ENCODE measurements around the gene ARFGEF3.
"Not testable (repeated sequence)": the region's sequence is repeated elsewhere in the genome, so short reads cannot be mapped to it uniquely, and the experiment has no call there.

The ARFGEF3 gene

DNA sequence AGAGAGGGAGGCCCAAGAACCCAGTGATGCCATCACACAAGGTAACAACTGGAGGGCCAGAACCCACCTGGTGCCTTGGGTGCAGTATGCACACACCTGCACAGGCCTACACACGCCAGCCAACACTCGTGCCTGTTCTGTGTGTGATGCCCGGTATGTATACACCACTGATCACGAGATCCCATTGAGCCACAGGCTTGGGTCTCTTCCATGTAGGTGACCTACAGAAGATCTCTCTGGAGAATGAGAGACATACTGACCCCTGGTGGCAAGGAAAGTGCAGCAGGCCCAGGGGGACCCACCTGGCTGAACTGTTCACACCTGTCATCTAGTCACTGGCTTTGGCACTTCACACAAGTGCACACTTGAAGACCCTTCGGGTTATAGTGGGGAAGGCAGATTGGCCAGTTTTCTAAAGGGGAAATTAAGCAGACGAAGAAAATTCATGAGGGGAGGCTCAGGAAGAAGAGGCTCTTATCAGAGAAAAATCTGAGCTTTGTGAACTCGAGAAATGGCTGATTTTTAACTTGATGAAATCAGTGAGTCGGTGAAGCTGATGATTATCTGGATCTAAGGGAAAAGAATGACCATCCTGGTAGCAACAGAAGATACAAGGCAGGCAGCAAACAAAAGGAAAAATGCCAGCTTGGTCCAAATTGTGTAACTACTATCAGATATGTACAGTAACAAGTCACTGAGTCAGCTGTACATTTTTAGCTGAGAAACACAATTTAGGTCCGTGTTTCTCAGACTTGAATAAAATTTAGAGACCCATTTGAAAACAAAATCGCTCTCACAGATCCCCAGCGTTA lies 125.6 kb downstream of the ARFGEF3 start:
- DNase-seq = peak; percentile 47

- DNase-seq = not testable (repeated sequence)
These were observed 126.8 kb downstream of the ARFGEF3 start for GRCh38 chr6:138288428-138289085.

DNA sequence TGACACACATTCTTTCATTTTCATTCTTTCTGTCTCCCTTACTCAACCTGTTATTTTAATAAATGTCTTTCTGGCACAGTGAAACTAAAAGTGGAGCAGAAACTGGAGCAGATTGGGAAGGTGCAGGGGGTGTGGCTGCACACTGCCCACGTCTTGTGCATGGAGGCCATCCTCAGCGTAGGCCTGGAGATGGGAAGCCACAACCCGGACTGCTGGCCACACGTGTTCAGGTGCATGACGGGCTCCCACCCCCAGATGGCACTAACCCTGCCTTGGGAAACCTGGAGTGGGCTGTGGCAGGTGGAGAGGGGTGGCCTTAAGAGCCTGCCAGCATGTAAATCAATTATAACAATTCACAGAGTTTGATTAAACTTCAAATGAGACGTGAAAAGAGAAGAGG lies 128.0 kb downstream of the ARFGEF3 start:
- DNase-seq = no peak

GRCh38 chr6:138290423-138290962 lies 128.8 kb downstream of the ARFGEF3 start:
- no peak for DNase-seq

GRCh38 chr6:138291036-138291848 lies 129.5 kb downstream of the ARFGEF3 start:
- no peak for DNase-seq

DNA sequence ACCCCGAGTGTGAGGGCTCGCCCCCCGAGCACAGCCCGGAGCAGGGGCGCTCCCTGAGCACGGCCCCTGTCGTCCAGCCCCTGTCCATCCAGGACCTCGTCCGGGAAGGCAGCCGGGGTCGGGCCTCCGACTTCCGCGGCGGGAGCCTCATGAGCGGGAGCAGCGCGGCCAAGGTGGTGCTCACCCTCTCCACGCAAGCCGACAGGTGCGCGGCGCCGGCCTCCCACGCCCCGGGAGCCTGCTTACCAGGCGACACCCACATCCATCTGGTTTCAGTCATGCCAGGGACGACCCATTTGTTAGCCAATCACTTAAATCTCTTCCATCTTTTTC lies 130.1 kb downstream of the ARFGEF3 start:
- no peak for DNase-seq

DNA sequence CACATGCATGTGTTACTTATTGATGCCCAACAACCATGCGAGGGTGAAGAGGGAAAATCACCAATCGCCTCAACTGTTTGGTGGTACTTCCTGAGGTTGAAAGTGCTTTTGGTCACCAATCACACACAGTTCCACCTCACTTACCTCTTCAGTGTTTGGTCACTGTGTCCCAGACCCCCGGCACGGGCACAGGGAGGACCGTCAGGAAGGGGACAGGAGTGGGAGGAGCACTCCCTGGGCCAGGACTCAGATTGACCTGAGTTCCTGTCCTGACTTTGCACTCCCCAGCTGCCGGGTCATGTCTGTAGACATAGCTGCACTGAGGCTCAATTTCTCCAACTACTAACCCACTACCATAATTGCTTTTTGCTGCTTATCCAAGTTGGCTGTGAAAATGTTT lies 130.7 kb downstream of the ARFGEF3 start:
- DNase-seq = no peak

GRCh38 chr6:138293428-138294395 lies 132.0 kb downstream of the ARFGEF3 start:
- DNase-seq = no peak

DNA sequence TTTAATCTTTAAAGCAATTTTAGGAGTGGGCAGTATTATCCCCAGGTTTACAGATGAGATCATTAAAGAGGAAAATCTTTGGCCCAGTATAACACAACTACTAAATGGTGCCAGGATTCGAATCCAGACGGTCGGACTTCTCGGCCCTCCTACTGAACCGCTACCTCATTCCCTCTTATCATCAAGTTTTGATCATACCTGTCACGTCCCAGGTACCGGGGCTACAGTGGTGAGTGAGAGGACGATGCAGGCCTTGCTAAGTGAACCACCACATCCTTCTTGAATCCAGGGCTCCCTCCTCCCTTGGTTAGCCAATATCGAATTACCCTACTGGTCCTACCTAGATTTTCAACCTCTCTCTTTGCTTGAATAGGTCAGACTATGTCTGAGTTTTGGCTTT lies 134.6 kb downstream of the ARFGEF3 start:
- no peak for DNase-seq

DNA sequence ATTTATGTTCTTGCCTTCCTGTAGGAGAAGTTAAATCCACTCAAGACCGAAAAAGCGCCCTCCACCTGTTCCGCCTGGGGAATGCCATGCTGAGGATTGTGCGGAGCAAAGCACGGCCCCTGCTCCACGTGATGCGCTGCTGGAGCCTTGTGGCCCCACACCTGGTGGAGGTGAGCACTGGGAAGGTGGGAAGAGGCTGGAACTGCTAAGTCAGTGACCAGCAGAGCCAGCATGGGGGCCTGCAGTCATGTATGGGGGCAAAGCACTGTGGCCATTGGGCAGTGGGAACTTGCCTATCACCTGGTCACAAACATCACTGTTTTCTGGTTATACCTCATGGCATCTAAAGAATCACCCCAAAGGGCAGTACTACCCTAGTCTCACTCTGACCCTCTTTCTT lies 135.0 kb downstream of the ARFGEF3 start:
- no peak for DNase-seq

DNA sequence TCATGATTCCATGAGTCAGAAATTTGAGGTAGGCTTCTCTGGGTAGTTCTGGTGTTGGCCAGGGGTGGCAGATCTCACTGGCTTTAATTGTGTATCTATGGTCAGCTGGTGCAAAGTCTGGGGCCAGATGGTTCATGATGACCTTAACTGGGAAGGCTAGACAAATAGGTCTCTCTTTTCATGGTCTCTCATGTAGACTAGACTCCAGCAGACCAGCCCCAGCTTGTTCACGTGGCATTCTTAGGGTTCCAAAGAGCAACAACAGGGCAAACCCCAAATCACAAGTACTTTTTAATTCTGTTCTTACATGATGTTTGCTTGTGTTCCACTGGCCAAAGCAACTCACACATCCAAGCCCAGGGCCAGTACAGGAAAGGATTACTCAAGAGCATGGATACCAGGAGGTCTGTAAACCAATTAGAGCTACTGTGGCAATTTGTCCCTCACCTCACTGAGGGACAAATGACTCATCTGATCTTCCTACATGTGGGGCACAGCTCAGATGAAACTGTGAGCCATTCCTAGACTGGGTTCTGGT lies 136.1 kb downstream of the ARFGEF3 start:
- no peak for DNase-seq

DNA sequence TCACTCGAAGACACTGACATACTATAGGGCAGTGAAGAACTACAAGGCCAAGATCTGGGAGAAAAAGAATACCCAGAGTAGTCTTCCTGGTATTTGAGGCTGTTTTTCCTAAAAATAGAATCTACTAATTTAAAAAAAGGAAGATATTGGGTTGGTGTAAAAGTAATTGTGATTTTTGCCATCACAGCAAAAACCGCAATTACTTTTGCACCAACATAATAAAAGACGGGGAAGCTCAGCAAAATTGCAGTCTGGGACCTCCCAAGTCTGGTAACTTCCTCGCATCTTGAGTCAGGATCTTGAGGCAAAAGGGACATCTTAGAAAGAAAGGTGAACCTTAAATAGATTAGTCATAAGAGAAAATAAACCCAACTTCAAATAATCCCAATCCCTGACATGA lies 138.7 kb downstream of the ARFGEF3 start:
- no peak for DNase-seq

GRCh38 chr6:138302554-138302953 lies 140.8 kb downstream of the ARFGEF3 start:
- DNase-seq = no peak

DNA sequence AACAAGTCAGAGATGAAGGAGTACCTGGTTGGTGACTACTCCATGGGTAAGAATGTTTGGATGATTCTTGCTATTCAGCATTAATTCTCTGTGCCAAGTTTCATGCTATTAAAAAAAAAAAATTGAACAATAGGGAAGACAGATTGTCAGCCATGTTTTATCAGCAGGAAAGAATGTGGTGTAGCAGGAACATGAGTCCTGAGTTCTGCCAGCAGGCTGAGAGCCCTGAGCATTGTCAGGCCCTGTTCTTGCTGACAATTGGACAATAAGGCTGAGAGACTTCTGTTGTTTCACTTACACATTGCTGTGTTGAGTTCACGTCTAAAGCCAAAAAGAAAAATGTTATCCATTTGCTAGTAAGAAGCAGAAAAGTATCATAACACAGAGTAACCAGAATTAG lies 145.6 kb downstream of the ARFGEF3 start:
- DNase-seq = no peak

DNA sequence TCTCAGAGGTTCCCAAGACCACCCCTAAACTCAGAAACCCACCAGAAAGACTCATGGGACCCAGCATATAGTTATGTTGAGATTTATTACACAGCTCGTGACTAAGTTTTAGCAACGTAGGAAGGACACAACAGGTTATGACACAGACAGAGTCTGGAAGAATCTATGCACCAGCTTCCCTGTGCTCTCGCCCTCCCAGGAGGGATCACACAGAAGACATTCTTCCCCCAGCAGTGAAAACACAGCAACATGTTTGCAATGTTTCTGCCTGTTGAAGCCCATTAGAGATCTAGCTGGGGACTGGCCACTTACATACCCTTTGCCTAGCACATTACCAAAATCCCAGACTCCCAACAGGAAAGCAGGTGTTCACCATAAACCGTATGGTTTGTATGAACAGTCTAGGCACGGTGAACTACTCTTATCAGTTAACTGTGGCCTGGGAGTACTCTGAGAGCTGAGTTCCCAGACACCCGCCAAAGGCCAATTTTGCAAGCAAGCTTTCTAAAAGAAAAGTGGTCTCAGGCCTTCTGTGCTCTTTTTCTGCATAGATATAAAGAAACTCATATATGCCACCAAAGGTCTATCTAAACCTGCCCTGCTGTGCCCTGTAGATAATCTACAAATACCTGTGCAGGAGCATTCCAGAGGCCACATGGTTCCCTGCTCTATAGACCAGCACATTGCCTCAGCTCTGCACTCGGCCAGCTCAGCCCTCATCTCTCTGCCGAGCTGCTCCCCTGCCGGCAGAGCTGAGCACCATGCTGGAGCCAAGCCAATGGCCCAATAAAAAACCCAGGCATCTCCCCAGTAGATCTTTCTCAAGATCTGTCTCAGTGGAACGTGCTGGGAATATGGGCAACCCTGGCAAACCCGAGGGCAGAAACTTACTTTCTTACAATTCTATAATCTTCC lies 146.3 kb downstream of the ARFGEF3 start:
- no peak for DNase-seq

DNA sequence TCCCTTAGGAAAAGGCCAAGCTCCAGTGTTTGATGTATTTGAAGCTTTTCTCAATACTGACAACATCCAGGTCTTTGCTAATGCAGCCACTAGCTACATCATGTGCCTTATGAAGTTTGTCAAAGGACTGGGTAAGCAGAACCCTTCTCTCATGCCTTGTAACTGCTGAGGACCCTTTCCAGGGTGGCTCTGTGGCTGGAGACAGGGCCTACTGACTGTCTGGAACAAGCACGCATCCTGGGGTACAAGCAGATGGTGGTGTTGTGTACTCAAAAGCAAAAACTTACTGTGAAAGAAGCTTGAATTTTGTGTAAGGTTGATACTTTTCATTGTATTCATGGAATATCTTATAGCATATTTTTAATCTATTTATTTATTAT lies 147.0 kb downstream of the ARFGEF3 start:
- DNase-seq = no peak

- no peak for DNase-seq
These were observed 148.0 kb downstream of the ARFGEF3 start for GRCh38 chr6:138309695-138310094.

DNA sequence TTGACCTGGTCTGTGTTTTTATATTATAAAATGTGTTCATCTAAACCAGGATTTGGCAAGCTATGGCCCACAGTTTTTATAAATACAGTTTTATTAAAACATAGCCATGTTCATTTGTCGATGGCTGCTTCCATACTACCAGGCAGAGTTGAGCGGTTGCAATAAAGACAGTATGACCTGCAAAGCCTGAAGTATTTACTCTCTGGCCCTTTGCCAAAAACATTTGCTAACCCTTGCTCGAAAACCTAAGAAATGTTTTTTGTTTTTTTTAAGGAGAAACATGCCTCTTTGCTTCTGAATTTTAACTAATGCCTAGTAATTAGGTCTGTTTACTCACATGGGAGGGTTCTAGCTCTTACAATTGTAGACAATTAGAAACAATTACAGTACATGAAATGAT lies 148.6 kb downstream of the ARFGEF3 start:
- DNase-seq = no peak

DNA sequence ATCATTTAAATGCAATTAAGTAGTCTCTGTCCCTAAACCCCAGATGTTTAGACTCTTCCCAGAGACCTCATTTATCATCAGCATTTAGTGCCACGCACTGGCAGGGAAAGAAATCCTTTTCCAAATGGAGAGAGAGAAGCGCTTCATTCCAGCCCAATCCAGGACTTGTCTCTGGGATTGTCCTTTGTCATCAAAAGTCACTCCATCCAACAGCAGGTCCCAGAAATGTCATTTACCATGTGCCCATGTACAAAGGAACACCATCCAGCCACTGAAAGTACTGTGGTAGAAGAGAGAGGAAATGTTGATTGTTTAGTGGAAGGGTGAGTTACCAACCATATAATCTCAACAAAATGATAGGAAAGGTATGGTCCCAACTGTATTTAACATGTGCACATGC lies 149.1 kb downstream of the ARFGEF3 start:
- DNase-seq = no peak

- no peak for DNase-seq
These were observed 149.5 kb downstream of the ARFGEF3 start for GRCh38 chr6:138311268-138311667.
